ENCODE results near the gene SETD1A.

- TF ChIP-seq EZH2 (IDR thresholded peaks at IDR 0.05; ENCODE audit: low read length): no peak
- TF ChIP-seq CTCF (optimal IDR thresholded peaks at IDR 0.05 in 1 of 3, IDR thresholded peaks at IDR 0.05 in 1 of 3, conservative IDR thresholded peaks at IDR 0.05 in 1 of 3; ENCODE audit: extremely low read depth in 1 of 3, insufficient read depth in 2 of 3, low read length in 3 of 3): no peak
Measured at GRCh38 chr16:30925632-30925987, 31.9 kb upstream of the SETD1A start.

Data from keratinocyte (primary cell).